Adipose tissue (tissue), 3 donors: Measurements from ENCODE around the gene RNF126. TPM values are rescaled to one million over a fixed set of nuclear protein-coding genes. Genes with fewer than 3 reads are reported as not detected.

Experiments
- H3K27ac ChIP-seq: one replicate; pipeline ENCODE4 v1.5.1; 2013; ENCODE audit warnings: low read depth, low read length
- WGBS, 3 donors: extraction: QIAGEN DNeasy Blood & Tissue Kit; methylation state at CpG; one replicate each; pipeline ENCODE4 v1.1.7; 2013; 5-methylcytosine and 5-hydroxymethylcytosine counted together
- polyA plus RNA-seq, 3 donors: library from polyadenylated mRNA; stranded (reverse); fragments of 200-250 nt; gene quantifications; one replicate each; pipeline ENCODE4 v1.2.3, GENCODE V29; 2013
- donor health status: healthy with polysubstance abuse.
- donor health status: Bipolar disorder and iron deficiency.
- donor health status: healthy.

RNF126 gene
- polyA plus RNA-seq, 3 donors, result 19.1 to 50.0 (median 24.8) TPM

GRCh38 chr19:688214-688613, 25.2 kb upstream of the RNF126 start:
- H3K27ac ChIP-seq, result no peak overlapping the region
- WGBS, 3 donors, result 50 to 62% (median 59%) methylated on average over 15 of the region's 15 CpGs

- no peak overlapping the region for H3K27ac ChIP-seq
- 83 to 91% (median 87%) methylated on average over 11 of the region's 11 CpGs for WGBS, 3 donors
These were observed 24.7 kb upstream of the RNF126 start for GRCh38 chr19:687569-688166.

- 70 to 79% (median 72%) methylated on average over 17 of the region's 17 CpGs for WGBS, 3 donors
- H3K27ac ChIP-seq, result no peak overlapping the region
These were observed 23.7 kb upstream of the RNF126 start for GRCh38 chr19:686589-687297.

- WGBS, 3 donors, result 75 to 81% (median 80%) methylated on average over 29 to 31 of the region's 31 CpGs
These were observed 22.5 kb upstream of the RNF126 start for GRCh38 chr19:685454-685931.

GRCh38 chr19:682678-683320, 19.8 kb upstream of the RNF126 start:
- WGBS, 3 donors, result 71 to 78% (median 73%) methylated on average over 25 of the region's 25 CpGs
- H3K27ac ChIP-seq, result no peak overlapping the region

More at GRCh38 chr19:685454-685931, 22.5 kb upstream of the RNF126 start:
- no peak overlapping the region for H3K27ac ChIP-seq

GRCh38 chr19:681029-682019, 18.3 kb upstream of the RNF126 start:
- 49 to 76% (median 57%) methylated on average over 51 to 54 of the region's 54 CpGs for WGBS, 3 donors
- H3K27ac ChIP-seq, result no peak overlapping the region

- WGBS, 3 donors, result 1% methylated on average over 41 to 70 of the region's 70 CpGs
- no peak overlapping the region for H3K27ac ChIP-seq
These were observed 17.4 kb upstream of the RNF126 start for GRCh38 chr19:680287-681028.

- 5 to 9% (median 7%) methylated on average over 43 to 66 of the region's 69 CpGs for WGBS, 3 donors
- H3K27ac ChIP-seq, result peak overlapping the region; percentile 46
These were observed 16.6 kb upstream of the RNF126 start for GRCh38 chr19:679418-680286.

GRCh38 chr19:678791-679388, 15.9 kb upstream of the RNF126 start:
- 88 to 96% (median 94%) methylated on average over 16 of the region's 16 CpGs for WGBS, 3 donors
- peak overlapping the region; percentile 46 for H3K27ac ChIP-seq

- WGBS, 3 donors, result 48 to 60% (median 51%) methylated on average over 21 to 22 of the region's 22 CpGs
- no peak overlapping the region for H3K27ac ChIP-seq
These were observed 14.8 kb upstream of the RNF126 start for GRCh38 chr19:677601-678436.

- no peak overlapping the region for H3K27ac ChIP-seq
- WGBS, 3 donors, result 5 to 13% (median 11%) methylated on average over 12 to 15 of the region's 15 CpGs
These were observed 14.2 kb upstream of the RNF126 start for GRCh38 chr19:677201-677600.

GRCh38 chr19:676339-677105, 13.5 kb upstream of the RNF126 start, which contains the start of gene FSTL3:
FSTL3 (plus strand) TSS chr19:676392; CDS start chr19:676424, 32 bp downstream.
- WGBS, 3 donors, result 4 to 7% (median 5%) methylated on average over 37 to 60 of the region's 63 CpGs
- H3K27ac ChIP-seq, result peak within 1 kb of the TSS; percentile 67

GRCh38 chr19:676007-676338, 13.0 kb upstream of the RNF126 start:
- WGBS, 3 donors, result 7 to 14% (median 8%) methylated on average over 18 to 31 of the region's 31 CpGs

GRCh38 chr19:674282-675151, 11.5 kb upstream of the RNF126 start:
- WGBS, 3 donors, result 30 to 66% (median 58%) methylated on average over 29 to 38 of the region's 38 CpGs
- H3K27ac ChIP-seq, result no peak overlapping the region

More at GRCh38 chr19:676007-676338, 13.0 kb upstream of the RNF126 start:
- H3K27ac ChIP-seq, result peak overlapping the region; percentile 67
